ENCODE data around the gene DDOST. TPM values are rescaled to one million over a fixed set of nuclear protein-coding genes. Genes with fewer than 3 reads are reported as not detected.

Gene DDOST
- total RNA-seq, 1 donor from 2014 or later = 273 TPM

DNA sequence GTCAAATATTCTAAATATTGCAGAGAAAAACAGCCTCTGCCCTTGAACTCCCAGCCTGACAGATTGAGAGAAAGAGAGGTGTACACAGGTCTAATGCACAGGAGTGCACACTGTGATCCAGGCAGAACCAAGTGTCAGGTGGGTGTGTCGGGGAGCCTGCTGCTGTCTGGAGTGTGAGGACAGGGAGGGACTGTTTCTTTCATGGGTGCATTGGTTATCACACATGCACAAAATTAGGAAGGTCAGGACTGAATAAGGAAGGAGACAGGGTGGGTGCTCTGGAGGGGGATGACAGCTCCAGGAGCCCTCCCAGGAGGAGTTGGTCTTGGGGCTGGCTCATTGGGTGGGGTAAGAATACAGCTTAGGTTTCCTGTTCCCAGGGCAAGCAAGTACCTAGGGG is 41.2 kb downstream of the DDOST start:
- no peaks in the 10 kb centered on the region for H3K9me3 Mint-ChIP-seq (ENCODE audit: low read depth)
- H3K27ac Mint-ChIP-seq = no peak overlapping the region
- H3K36me3 Mint-ChIP-seq (ENCODE audit: insufficient read depth) = no peaks in the 10 kb centered on the region
- peaks cover 13% of the 10 kb centered on the region for H3K27me3 Mint-ChIP-seq
- no peaks in the 10 kb centered on the region for H3K4me1 Mint-ChIP-seq (ENCODE audit: low read depth)
- no peak overlapping the region for H3K4me3 Mint-ChIP-seq (ENCODE audit: low read depth)
- TF ChIP-seq CTCF (IDR thresholded peaks at IDR 0.05; ENCODE audit: unreplicated experiment) = no peak
- no peak for DNase-seq (ENCODE audit: low spot score, unreplicated experiment)

DNA sequence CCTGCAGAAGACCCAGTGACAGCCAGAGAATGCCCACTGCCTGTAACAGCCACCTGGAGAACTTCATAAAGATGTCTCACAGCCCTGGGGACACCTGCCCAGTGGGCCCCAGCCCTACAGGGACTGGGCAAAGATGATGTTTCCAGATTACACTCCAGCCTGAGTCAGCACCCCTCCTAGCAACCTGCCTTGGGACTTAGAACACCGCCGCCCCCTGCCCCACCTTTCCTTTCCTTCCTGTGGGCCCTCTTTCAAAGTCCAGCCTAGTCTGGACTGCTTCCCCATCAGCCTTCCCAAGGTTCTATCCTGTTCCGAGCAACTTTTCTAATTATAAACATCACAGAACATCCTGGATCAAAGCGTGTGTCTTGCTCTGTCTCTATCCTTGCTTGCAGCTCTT is 42.6 kb downstream of the DDOST start:
- Mint-ChIP-seq H3K4me1 (ENCODE audit: low read depth) (no peaks in the 10 kb centered on the region), H3K27ac (no peak overlapping the region), H3K9me3 (ENCODE audit: low read depth) (no peaks in the 10 kb centered on the region), H3K27me3 (peaks cover 13% of the 10 kb centered on the region), H3K4me3 (ENCODE audit: low read depth) (no peak overlapping the region), H3K36me3 (ENCODE audit: insufficient read depth) (no peaks in the 10 kb centered on the region)
- TF ChIP-seq CTCF (IDR thresholded peaks at IDR 0.05; ENCODE audit: unreplicated experiment) = no peak
- no peak for DNase-seq (ENCODE audit: low spot score, unreplicated experiment)

DNA sequence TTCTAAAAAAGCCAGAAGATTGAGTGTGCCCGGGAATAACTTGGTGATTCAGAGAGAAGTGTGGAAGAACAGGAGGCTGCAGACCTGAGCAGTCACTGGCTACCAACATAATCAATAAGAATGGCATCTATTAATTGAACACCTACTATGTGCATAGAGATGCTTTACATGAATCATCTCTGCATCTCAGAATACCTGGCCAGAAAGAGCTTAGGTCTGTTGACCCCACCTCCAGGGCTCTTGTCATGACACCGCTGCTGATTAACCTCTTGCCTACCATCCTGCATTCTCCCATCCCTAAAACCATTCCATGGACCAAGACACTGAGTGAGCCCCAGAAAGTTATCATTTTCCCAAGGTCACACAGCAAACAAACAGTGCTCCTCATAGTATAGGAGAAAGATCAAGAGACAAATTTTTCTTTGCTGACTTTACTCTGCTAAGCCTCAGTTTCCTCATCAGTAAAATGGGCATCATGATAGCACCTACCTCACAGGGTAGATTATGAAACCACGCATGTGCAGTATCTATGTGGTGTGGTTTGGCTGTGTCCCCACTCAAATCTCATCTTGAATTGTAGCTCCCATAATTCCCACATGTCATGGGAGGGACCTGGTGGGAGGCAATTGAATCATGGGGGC is 44.2 kb downstream of the DDOST start:
- Mint-ChIP-seq H3K4me1 (ENCODE audit: low read depth) (peaks cover 1% of the 10 kb centered on the region), H3K4me3 (ENCODE audit: low read depth) (no peak overlapping the region), H3K27me3 (peaks cover 11% of the 10 kb centered on the region), H3K36me3 (ENCODE audit: insufficient read depth) (no peaks in the 10 kb centered on the region), H3K9me3 (ENCODE audit: low read depth) (no peaks in the 10 kb centered on the region), H3K27ac (no peak overlapping the region)
- TF ChIP-seq CTCF (IDR thresholded peaks at IDR 0.05; ENCODE audit: unreplicated experiment) = no peak
- no peak for DNase-seq (ENCODE audit: low spot score, unreplicated experiment)

- H3K4me3 Mint-ChIP-seq (ENCODE audit: low read depth) = no peak overlapping the region
- no peak for DNase-seq (ENCODE audit: low spot score, unreplicated experiment)
- no peak for TF ChIP-seq CTCF (IDR thresholded peaks at IDR 0.05; ENCODE audit: unreplicated experiment)
- no peaks in the 10 kb centered on the region for H3K36me3 Mint-ChIP-seq (ENCODE audit: insufficient read depth)
- H3K27me3 Mint-ChIP-seq = peaks cover 11% of the 10 kb centered on the region
- H3K27ac Mint-ChIP-seq = no peak overlapping the region
- H3K9me3 Mint-ChIP-seq (ENCODE audit: low read depth) = no peaks in the 10 kb centered on the region
- H3K4me1 Mint-ChIP-seq (ENCODE audit: low read depth) = peaks cover 1% of the 10 kb centered on the region
Observed at GRCh38 chr1:20615946-20616846, 45.0 kb downstream of the DDOST start.

GRCh38 chr1:20614131-20614579 is 47.0 kb downstream of the DDOST start:
- H3K4me1 Mint-ChIP-seq (ENCODE audit: low read depth) = peaks cover 1% of the 10 kb centered on the region
- no peaks in the 10 kb centered on the region for H3K36me3 Mint-ChIP-seq (ENCODE audit: insufficient read depth)
- H3K27ac Mint-ChIP-seq = no peak overlapping the region
- peaks cover 11% of the 10 kb centered on the region for H3K27me3 Mint-ChIP-seq
- TF ChIP-seq CTCF (IDR thresholded peaks at IDR 0.05; ENCODE audit: unreplicated experiment) = no peak
- DNase-seq (ENCODE audit: low spot score, unreplicated experiment) = no peak
- H3K4me3 Mint-ChIP-seq (ENCODE audit: low read depth) = no peak overlapping the region
- H3K9me3 Mint-ChIP-seq (ENCODE audit: low read depth) = no peaks in the 10 kb centered on the region
